Duodenal mucosa (tissue), 2 donors: Measurements from ENCODE around the gene HNRNPC.
A peak's percentile ranks its signal among the peaks of the same experiment; 100 is the strongest.
"Not testable (repeated sequence)": the region's sequence is repeated elsewhere in the genome, so short reads cannot be mapped to it uniquely, and the experiment has no call there.

Experiments used
- H3K27ac ChIP-seq: one replicate; pipeline ENCODE4 v1.7.0; 2013; ENCODE audit warnings: low read depth, low read length
- H3K27me3 ChIP-seq, 2 donors: one replicate each; pipeline ENCODE4 v1.7.0; 2013; ENCODE audit warnings: low read length in 2 of 2, control low read depth in 1 of 2; ENCODE audit not compliant: insufficient read depth in 2 of 2, control insufficient read depth in 1 of 2
- H3K36me3 ChIP-seq, 2 donors: one replicate each; pipeline ENCODE4 v1.7.0; 2013; ENCODE audit warnings: low read length in 2 of 2, control low read depth in 1 of 2; ENCODE audit not compliant: insufficient read depth in 2 of 2, control insufficient read depth in 1 of 2
- H3K4me1 ChIP-seq, 2 donors: one replicate each; pipeline ENCODE4 v1.7.0; 2013; ENCODE audit warnings: low read length in 2 of 2, control low read depth in 1 of 2; ENCODE audit not compliant: insufficient read depth in 2 of 2, control insufficient read depth in 1 of 2
- H3K4me3 ChIP-seq, 2 donors: one replicate each; pipeline ENCODE4 v1.7.0; 2013; ENCODE audit warnings: low read length in 2 of 2, low read depth in 1 of 2
- H3K9ac ChIP-seq, 2 donors: one replicate each; pipeline ENCODE4 v1.7.0; 2013; ENCODE audit warnings: low read length in 2 of 2, low read depth in 1 of 2
- H3K9me3 ChIP-seq, 2 donors: one replicate each; pipeline ENCODE4 v1.7.0; 2013; ENCODE audit warnings: low read length in 2 of 2, control low read depth in 1 of 2; ENCODE audit not compliant: control insufficient read depth in 1 of 2

The HNRNPC gene

DNA sequence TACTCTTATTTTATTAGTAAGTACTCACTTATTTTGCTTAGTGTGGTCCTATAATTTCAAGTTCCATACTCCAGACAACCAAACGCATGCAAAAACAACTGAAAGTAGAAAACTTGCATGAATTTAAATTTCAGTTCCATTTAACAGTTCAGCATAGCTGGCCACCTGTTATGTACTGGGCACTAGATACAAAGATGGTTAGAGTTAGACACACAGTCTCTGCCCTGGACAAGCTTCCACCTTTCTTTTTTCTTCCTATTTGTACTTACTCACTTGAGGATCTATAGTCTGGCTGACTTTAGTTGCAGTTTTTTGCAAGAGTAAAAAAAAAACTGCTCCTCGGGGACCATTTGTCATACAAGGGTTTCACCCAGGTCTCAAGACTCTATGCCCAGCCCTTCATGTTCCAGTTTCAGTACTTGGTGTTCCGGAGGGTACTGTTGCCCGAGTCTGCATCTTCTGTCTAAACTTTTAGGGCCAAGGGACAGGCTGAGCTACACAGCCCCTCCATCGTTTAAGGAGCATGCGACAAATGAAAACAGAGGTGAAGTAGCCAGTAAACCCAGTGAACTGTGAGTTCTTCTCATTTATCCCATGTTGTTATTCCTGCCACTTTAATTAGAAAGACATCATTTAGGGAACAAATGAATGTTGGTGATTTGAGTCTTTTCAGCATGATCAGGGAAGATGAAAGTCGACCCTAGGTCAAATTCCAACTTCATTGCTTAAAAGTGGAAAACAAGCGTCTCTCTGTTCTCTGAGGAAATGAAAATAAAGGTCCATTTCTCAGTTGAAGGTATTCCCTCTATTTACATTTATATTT lies 33.0 kb upstream of the HNRNPC start:
- Histone ChIP-seq H3K36me3 (no peaks in the 10 kb centered on the region), H3K4me1 (peaks cover 6% of the 10 kb centered on the region in 2 donors), H3K9me3 (no peaks in the 10 kb centered on the region), H3K27ac (no peak overlapping the region), H3K27me3 (no peaks in the 10 kb centered on the region), H3K9ac (no peak overlapping the region), H3K4me3 (no peak overlapping the region)

DNA sequence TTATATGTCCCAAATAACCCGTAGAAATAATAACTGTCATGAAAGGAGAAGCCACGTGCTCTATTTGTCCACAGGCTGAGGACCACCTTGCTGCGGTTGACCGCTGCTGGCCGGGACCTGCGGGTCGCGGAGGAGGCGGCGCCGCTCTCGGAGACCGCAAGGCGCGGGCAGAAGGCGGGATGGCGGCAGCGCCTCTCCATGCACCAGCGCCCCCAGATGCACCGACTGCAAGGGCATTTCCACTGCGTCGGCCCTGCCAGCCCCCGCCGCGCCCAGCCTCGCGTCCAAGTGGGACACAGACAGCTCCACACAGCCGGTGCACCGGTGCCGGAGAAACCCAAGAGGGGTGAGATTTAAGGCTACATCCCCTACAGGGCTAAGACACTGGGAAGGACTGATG lies 31.6 kb upstream of the HNRNPC start:
- peak overlapping the region; percentile 65 to 66 for H3K4me3 ChIP-seq
- H3K4me1 ChIP-seq, result peaks cover 6% of the 10 kb centered on the region in 2 donors
- H3K27ac ChIP-seq, result no peak overlapping the region
- H3K9ac ChIP-seq, result no peak overlapping the region
- H3K9me3 ChIP-seq, result no peaks in the 10 kb centered on the region
- no peaks in the 10 kb centered on the region for H3K36me3 ChIP-seq
- no peaks in the 10 kb centered on the region for H3K27me3 ChIP-seq

DNA sequence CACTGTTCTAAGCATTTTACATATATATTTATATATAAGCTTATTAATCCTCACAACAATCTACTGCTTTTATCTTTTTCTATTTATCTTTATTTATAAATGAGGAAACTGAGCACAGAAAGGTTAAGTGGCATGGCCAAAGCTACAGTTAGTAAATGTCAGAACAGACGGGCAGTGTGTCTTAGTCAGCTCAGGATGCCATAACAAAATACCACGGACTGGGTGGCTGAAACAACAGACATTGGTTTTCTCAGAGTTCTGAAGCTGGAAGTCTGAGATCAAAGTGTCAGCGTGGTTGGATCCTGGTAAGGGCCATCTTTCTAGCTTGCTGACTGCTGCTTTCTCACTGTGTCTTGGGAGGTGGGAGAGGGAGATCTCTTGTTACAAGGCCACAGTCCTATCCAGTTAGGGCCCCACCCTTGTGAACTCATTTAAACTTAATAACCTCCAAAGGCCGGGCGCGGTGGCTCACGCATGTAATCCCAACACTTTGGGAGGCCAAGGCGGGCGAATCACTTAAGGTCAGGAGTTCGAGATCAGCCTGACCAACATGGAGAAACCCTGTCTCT lies 30.4 kb upstream of the HNRNPC start:
- Histone ChIP-seq H3K4me1 (peaks cover 6% of the 10 kb centered on the region in 2 donors), H3K27me3 (no peaks in the 10 kb centered on the region), H3K9ac (no peak overlapping the region), H3K27ac (no peak overlapping the region), H3K4me3 (no peak overlapping the region), H3K9me3 (no peaks in the 10 kb centered on the region), H3K36me3 (no peaks in the 10 kb centered on the region)

DNA sequence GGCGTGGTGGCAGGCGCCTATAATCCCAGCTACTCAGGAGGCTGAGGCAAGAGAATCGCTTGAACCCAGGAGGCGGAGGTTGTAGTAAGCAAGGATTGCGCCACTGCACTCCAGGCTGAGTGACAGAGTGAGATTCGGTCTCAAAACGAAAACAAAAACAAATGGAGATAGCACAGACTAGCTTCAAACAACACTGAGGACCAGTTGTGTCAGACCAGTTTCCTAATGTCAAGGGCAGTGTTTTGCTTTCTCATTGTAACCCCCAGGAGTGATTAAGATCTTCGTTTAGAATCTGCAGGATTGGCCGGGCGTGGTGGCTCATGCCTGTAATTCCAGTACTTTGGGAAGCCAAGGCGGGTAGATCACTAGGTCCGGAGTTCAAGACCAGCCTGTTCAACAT lies 29.1 kb upstream of the HNRNPC start:
- Histone ChIP-seq H3K4me3 (no peak overlapping the region), H3K9me3 (no peaks in the 10 kb centered on the region), H3K9ac (no peak overlapping the region), H3K27ac (no peak overlapping the region), H3K36me3 (no peaks in the 10 kb centered on the region), H3K4me1 (peaks cover 6% of the 10 kb centered on the region in 2 donors), H3K27me3 (no peaks in the 10 kb centered on the region)

DNA sequence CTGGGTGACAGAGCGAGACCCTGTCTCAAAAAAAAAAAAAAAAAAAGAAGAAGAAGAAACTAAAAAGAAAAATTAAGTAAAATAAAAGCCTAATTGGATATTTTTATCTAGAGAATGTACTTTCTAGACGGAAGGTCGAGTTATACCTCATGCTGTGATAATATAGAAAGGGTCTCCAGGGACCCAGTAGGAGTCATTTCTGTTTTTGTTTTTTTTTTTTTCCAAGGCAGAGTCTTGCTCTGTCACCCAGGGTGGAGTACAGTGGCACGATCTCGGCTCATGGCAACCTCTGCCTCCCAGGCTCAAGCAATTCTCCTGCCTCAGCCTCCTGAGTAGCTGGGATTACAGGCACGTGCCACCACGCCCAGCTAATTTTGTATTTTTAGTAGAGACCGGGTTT lies 24.8 kb upstream of the HNRNPC start:
- H3K9me3 ChIP-seq, H3K27me3 ChIP-seq, H3K4me1 ChIP-seq, H3K4me3 ChIP-seq, H3K9ac ChIP-seq, H3K27ac ChIP-seq, H3K36me3 ChIP-seq: not testable (repeated sequence)

DNA sequence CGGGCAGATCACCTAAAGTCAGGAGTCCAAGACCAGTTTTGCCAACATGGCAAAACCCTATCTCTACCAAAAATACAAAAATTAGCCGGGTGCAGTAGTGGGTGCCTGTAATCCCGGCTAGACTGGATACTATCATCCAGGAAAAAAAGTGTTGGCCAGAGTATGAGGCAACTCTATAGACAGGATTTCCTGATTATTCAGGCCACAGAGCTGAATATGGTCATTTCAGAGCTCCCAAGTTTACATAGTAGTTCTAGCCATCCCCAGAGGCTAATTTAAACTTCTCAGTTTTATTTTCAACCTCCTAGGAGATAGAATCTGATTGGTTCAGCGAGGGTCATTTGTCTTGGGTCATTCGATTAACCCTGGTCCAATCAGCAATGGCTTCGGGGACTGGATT lies 17.9 kb upstream of the HNRNPC start:
- no peak overlapping the region for H3K27ac ChIP-seq
- H3K9ac ChIP-seq, result no peak overlapping the region
- no peak overlapping the region for H3K4me3 ChIP-seq
- no peaks in the 10 kb centered on the region for H3K36me3 ChIP-seq
- no peaks in the 10 kb centered on the region for H3K4me1 ChIP-seq
- H3K27me3 ChIP-seq, result no peaks in the 10 kb centered on the region
- H3K9me3 ChIP-seq, result no peaks in the 10 kb centered on the region

DNA sequence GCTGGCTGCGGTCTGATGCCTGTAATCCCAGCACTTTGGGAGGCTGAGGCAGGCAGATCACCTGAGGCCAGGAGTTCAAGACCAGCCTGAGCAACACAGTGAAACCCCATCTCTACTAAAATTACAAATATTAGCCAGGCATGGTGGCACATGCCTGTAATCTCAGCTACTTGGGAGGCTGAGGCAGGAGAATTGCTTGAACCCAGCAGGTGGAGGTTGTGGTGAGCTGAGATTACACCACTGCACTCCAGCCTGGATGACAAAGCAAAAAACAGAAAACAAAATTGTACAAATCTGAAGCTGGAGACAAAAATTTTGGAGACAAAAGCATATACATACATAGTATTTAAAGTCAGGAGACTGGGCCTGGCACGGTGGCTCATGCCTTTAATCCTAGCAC lies 17.3 kb upstream of the HNRNPC start:
- H3K36me3 ChIP-seq, H3K4me3 ChIP-seq, H3K27me3 ChIP-seq, H3K9ac ChIP-seq, H3K27ac ChIP-seq, H3K9me3 ChIP-seq, H3K4me1 ChIP-seq: not testable (repeated sequence)

DNA sequence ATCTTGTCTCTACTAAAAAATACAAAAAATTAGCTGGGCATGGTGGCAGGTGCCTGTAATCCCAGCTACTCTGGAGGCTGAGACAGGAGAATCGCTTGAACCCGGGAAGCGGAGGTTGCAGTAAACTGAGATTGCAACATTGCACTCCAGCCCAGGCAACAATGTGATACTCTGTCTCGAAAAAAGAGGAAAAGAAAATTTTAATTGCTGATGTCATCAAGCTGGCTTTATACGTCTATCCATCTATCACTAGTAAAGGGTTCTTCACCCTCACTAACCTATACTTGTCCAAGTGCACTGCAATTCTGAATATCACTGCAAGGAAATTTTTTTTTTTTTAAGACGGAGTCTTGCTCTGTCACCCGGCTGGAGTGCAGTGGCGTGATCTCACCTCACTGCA lies 12.7 kb upstream of the HNRNPC start:
- not testable (repeated sequence) for H3K9ac ChIP-seq, H3K4me1 ChIP-seq, H3K27me3 ChIP-seq, H3K9me3 ChIP-seq, H3K27ac ChIP-seq, H3K4me3 ChIP-seq, H3K36me3 ChIP-seq

DNA sequence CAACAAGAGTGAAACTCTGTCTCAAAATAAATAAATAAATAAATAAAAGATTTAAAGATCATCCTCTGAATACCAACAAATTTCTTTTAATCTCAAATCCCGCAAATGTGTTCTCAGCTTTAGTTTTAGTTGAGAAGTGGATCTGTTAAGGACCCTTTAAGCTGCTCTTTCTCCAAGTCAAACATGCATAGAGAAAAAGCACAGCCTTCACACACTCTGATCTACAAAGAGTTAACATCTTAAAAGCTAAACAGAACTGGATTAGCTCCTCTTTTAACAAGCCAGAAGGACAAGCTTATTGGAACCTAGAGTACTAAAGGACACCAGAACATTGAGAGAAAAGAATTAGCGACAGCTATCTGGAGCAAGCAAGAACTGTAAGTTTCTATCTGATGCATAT lies 10.5 kb upstream of the HNRNPC start, which contains the start of gene RPGRIP1:
RPGRIP1 (plus strand) TSS at position 301 of the 400 bp plus-strand sequence. CDS start 7,894 bp downstream, outside the sequence.
- Histone ChIP-seq H3K4me3 (no peak within 1 kb of the TSS), H3K27ac (no peak within 1 kb of the TSS), H3K4me1 (no peaks in the 10 kb centered on the region), H3K27me3 (no peaks in the 10 kb centered on the region), H3K9ac (no peak within 1 kb of the TSS), H3K36me3 (no peaks in the 10 kb centered on the region), H3K9me3 (no peaks in the 10 kb centered on the region)

DNA sequence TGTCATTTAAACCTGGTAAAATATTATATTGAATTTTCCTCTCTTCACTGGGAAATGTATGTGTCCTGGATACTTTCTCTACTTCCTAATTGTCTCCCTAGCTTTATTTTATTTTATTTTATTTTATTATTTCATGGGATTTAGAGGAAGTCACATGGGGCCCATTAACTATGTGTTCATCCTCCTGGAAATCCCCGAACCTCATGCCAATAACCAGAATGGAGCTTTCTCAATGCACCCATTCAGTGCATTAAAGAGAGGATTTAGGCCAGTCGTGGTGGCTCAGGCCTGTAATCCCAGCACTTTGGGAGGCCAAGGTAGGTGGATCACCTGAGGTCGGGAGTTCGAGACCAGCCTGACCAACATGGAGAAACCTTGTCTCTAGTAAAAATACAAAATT lies 9.4 kb upstream of the HNRNPC start:
- no peak overlapping the region for H3K4me3 ChIP-seq
- H3K9ac ChIP-seq, result no peak overlapping the region
- no peaks in the 10 kb centered on the region for H3K27me3 ChIP-seq
- no peaks in the 10 kb centered on the region for H3K36me3 ChIP-seq
- H3K4me1 ChIP-seq, result no peaks in the 10 kb centered on the region
- no peaks in the 10 kb centered on the region for H3K9me3 ChIP-seq
- no peak overlapping the region for H3K27ac ChIP-seq
